ENCODE results near the gene GRIN2B. TPM values are rescaled to one million over a fixed set of nuclear protein-coding genes. Genes with fewer than 3 reads are reported as not detected.

The GRIN2B gene
- total and polyA plus RNA-seq, 4 donors, result 0.03 TPM; not detected in 2

- Histone ChIP-seq H3K36me3 (ENCODE audit: control insufficient read depth in 1 of 2, insufficient read depth in 2 of 2, low read length in 1 of 2) (no peaks in the 10 kb centered on the region), H3K9me3 (ENCODE audit: control insufficient read depth, low read length) (no peaks in the 10 kb centered on the region), H3K4me1 (ENCODE audit: control insufficient read depth in 1 of 2, insufficient read depth in 2 of 2, low read length in 2 of 2) (no peaks in the 10 kb centered on the region), H3K27me3 (ENCODE audit: control insufficient read depth in 1 of 2, insufficient read depth in 2 of 2, low read length in 1 of 2) (no peaks in the 10 kb centered on the region), H3K27ac (ENCODE audit: low read depth in 1 of 2, low read length in 2 of 2) (no peak overlapping the region), H3K4me3 (ENCODE audit: low read length in 2 of 2) (no peak overlapping the region)
- intact Hi-C loops (cut with DNase I), result no loop called here
- 64 to 71% methylated on average over 6 of the region's 6 CpGs for WGBS, 2 donors
- no peak for DNase-seq
- no peak for ATAC-seq (ENCODE audit: low FRiP score)
Observed at GRCh38 chr12:13947276-13947946, 34.0 kb downstream of the GRIN2B start.

DNA sequence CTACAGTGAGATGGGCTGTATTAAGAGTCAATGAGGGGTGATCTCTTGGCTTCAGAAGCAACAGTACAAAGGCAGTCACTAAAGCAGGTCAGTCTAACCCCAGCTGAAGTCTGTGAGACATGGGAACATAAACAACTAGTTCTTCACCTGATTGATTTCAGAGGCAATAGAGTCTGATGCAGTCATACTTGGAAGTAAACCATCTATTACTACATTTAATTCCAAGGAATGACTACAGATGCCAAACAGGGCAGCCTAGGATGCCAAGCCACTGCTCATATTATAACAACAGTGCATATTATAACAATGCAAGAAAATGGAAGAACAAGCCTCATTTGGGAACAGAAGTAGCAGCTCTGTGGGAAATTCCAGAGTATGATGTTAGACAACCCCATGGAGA lies 35.8 kb downstream of the GRIN2B start:
- H3K27me3 ChIP-seq (ENCODE audit: control insufficient read depth in 1 of 2, insufficient read depth in 2 of 2, low read length in 1 of 2), result no peaks in the 10 kb centered on the region
- no peaks in the 10 kb centered on the region for H3K36me3 ChIP-seq (ENCODE audit: control insufficient read depth in 1 of 2, insufficient read depth in 2 of 2, low read length in 1 of 2)
- no peaks in the 10 kb centered on the region for H3K4me1 ChIP-seq (ENCODE audit: control insufficient read depth in 1 of 2, insufficient read depth in 2 of 2, low read length in 2 of 2)
- ATAC-seq (ENCODE audit: low FRiP score) (no peak), DNase-seq (no peak)
- H3K4me3 ChIP-seq (ENCODE audit: low read length in 2 of 2), result no peak overlapping the region
- no peaks in the 10 kb centered on the region for H3K9me3 ChIP-seq (ENCODE audit: control insufficient read depth, low read length)
- intact Hi-C loops (cut with DNase I), result no loop called here
- H3K27ac ChIP-seq (ENCODE audit: low read depth in 1 of 2, low read length in 2 of 2), result no peak overlapping the region

DNA sequence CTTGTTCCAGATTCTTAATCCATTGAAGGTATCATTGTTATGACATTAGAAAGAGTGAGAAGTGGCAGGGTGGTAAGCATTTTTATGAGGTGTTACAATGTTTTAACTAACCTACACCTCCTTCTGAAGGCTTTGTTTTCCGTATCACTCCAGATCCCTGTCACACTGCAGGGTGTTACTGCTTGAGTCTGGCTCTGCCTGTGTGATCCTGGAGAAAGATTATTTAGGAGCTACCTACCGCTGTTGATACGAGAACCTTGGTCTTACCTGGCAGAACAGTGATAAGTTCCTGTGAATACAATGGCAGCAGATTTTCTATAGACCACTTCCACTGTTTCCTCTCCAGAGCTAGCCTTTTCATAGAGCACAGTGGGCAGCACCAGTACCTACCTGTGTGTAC lies 36.2 kb downstream of the GRIN2B start:
- WGBS, 2 donors, result 64 to 73% methylated on average over 3 of the region's 3 CpGs
- intact Hi-C loops (cut with DNase I), result no loop called here
- no peak overlapping the region for H3K27ac ChIP-seq (ENCODE audit: low read depth in 1 of 2, low read length in 2 of 2)
- ATAC-seq (ENCODE audit: low FRiP score) (no peak), DNase-seq (no peak)
- H3K4me3 ChIP-seq (ENCODE audit: low read length in 2 of 2), result no peak overlapping the region
- no peaks in the 10 kb centered on the region for H3K36me3 ChIP-seq (ENCODE audit: control insufficient read depth in 1 of 2, insufficient read depth in 2 of 2, low read length in 1 of 2)
- H3K27me3 ChIP-seq (ENCODE audit: control insufficient read depth in 1 of 2, insufficient read depth in 2 of 2, low read length in 1 of 2), result no peaks in the 10 kb centered on the region
- no peaks in the 10 kb centered on the region for H3K4me1 ChIP-seq (ENCODE audit: control insufficient read depth in 1 of 2, insufficient read depth in 2 of 2, low read length in 2 of 2)
- no peaks in the 10 kb centered on the region for H3K9me3 ChIP-seq (ENCODE audit: control insufficient read depth, low read length)

GRCh38 chr12:13942826-13943225 lies 38.6 kb downstream of the GRIN2B start:
- WGBS, 2 donors, result 26 to 36% methylated on average over 3 of the region's 3 CpGs
- DNase-seq (no peak), ATAC-seq (ENCODE audit: low FRiP score) (no peak)
- Histone ChIP-seq H3K4me3 (ENCODE audit: low read length in 2 of 2) (no peak overlapping the region), H3K4me1 (ENCODE audit: control insufficient read depth in 1 of 2, insufficient read depth in 2 of 2, low read length in 2 of 2) (no peaks in the 10 kb centered on the region), H3K9me3 (ENCODE audit: control insufficient read depth, low read length) (no peaks in the 10 kb centered on the region), H3K27me3 (ENCODE audit: control insufficient read depth in 1 of 2, insufficient read depth in 2 of 2, low read length in 1 of 2) (no peaks in the 10 kb centered on the region), H3K27ac (ENCODE audit: low read depth in 1 of 2, low read length in 2 of 2) (no peak overlapping the region), H3K36me3 (ENCODE audit: control insufficient read depth in 1 of 2, insufficient read depth in 2 of 2, low read length in 1 of 2) (no peaks in the 10 kb centered on the region)
- intact Hi-C loops (cut with DNase I), result no loop called here

DNA sequence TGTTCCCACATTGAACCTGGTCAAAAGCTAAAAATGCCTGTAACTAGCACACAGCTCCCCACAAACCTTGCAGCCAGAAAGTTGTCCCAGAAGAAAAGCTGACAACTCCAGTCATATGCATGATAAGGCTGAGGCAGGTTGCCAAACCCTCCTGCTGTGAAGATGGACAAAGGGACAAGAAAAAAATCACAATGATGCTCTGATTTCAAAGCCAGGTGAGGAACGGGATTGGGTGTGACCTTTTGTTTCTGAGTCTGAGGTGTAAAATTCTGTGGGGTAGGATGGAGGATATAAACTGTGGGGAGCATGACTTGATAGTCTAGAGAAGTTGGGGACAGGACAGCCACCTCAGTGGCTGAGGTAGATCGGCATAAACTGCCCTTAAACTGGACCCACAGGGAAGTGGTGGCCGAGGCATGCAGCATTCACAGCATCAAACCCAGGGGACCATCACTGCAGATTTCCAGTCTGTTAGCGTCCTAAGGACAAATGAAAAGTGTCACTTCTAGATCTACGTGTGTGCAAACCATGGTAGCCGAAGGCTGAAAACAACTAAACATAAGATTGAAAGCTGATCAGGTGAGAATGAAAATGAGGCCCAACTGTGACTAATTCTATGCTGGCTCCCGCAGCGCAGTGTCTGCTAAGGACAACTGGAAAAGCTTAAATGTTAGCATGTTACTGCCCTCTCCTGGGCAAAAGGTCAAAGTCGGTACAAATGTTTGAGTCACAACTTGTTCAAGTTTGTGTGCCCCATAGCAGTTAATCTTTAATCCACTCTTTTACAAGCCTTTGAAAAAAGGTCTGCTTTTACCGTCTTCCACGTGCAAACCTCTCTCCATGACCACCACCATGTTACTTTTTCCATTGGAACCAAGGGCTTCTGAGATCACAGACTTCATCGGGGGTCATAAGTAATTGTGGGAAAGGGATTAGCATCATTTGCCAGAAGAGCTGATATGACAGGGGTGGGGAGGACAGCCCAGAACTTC lies 39.8 kb downstream of the GRIN2B start:
- intact Hi-C loops (cut with DNase I), result no loop called here
- WGBS, 2 donors, result 16 to 18% methylated on average over 12 of the region's 12 CpGs
- Histone ChIP-seq H3K9me3 (ENCODE audit: control insufficient read depth, low read length) (no peaks in the 10 kb centered on the region), H3K4me3 (ENCODE audit: low read length in 2 of 2) (no peak overlapping the region), H3K27ac (ENCODE audit: low read depth in 1 of 2, low read length in 2 of 2) (no peak overlapping the region), H3K4me1 (ENCODE audit: control insufficient read depth in 1 of 2, insufficient read depth in 2 of 2, low read length in 2 of 2) (no peaks in the 10 kb centered on the region), H3K27me3 (ENCODE audit: control insufficient read depth in 1 of 2, insufficient read depth in 2 of 2, low read length in 1 of 2) (no peaks in the 10 kb centered on the region), H3K36me3 (ENCODE audit: control insufficient read depth in 1 of 2, insufficient read depth in 2 of 2, low read length in 1 of 2) (no peaks in the 10 kb centered on the region)
- ATAC-seq (ENCODE audit: low FRiP score) (no peak), DNase-seq (no peak)

DNA sequence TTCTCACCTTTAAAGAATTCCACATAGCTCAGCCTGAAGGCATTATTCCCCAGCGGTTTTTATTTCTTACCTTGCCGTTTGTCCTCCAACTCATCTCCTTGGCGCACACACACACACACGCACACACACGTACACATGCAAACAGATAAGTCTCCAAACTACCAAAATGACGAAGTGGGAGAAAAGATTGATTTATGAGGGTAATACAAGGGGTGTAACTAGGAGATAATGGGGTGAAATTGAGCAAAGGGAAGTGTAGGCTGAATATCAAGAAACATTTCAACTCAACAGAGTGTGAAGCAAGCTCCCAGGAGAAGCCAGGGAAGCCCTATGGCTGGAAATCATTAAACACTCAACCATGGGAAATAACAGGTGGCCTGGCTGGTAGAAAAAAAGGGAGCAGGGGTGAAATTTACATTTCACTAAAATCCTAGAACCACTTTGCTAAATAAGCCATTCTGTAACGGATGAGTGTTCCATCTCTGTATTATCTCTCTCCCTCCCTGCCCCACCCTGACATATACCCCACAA lies 41.0 kb downstream of the GRIN2B start:
- Histone ChIP-seq H3K9me3 (ENCODE audit: control insufficient read depth, low read length) (no peaks in the 10 kb centered on the region), H3K27me3 (ENCODE audit: control insufficient read depth in 1 of 2, insufficient read depth in 2 of 2, low read length in 1 of 2) (no peaks in the 10 kb centered on the region), H3K27ac (ENCODE audit: low read depth in 1 of 2, low read length in 2 of 2) (no peak overlapping the region), H3K4me1 (ENCODE audit: control insufficient read depth in 1 of 2, insufficient read depth in 2 of 2, low read length in 2 of 2) (no peaks in the 10 kb centered on the region), H3K4me3 (ENCODE audit: low read length in 2 of 2) (no peak overlapping the region), H3K36me3 (ENCODE audit: control insufficient read depth in 1 of 2, insufficient read depth in 2 of 2, low read length in 1 of 2) (no peaks in the 10 kb centered on the region)
- 81 to 84% methylated on average over 7 of the region's 7 CpGs for WGBS, 2 donors
- DNase-seq (no peak), ATAC-seq (ENCODE audit: low FRiP score) (no peak)
- intact Hi-C loops (cut with DNase I), result no loop called here

GRCh38 chr12:13937735-13938134 lies 43.7 kb downstream of the GRIN2B start:
- ATAC-seq (ENCODE audit: low FRiP score) (no peak), DNase-seq (no peak)
- Histone ChIP-seq H3K4me1 (ENCODE audit: control insufficient read depth in 1 of 2, insufficient read depth in 2 of 2, low read length in 2 of 2) (no peaks in the 10 kb centered on the region), H3K27me3 (ENCODE audit: control insufficient read depth in 1 of 2, insufficient read depth in 2 of 2, low read length in 1 of 2) (no peaks in the 10 kb centered on the region), H3K36me3 (ENCODE audit: control insufficient read depth in 1 of 2, insufficient read depth in 2 of 2, low read length in 1 of 2) (no peaks in the 10 kb centered on the region), H3K27ac (ENCODE audit: low read depth in 1 of 2, low read length in 2 of 2) (no peak overlapping the region), H3K4me3 (ENCODE audit: low read length in 2 of 2) (no peak overlapping the region), H3K9me3 (ENCODE audit: control insufficient read depth, low read length) (peaks cover 4% of the 10 kb centered on the region)
- WGBS, 2 donors, result 80 to 86% methylated on average over 2 of the region's 2 CpGs
- intact Hi-C loops (cut with DNase I), result no loop called here

- intact Hi-C loops (cut with DNase I), result no loop called here
- H3K9me3 ChIP-seq (ENCODE audit: control insufficient read depth, low read length), result peaks cover 4% of the 10 kb centered on the region
- H3K36me3 ChIP-seq (ENCODE audit: control insufficient read depth in 1 of 2, insufficient read depth in 2 of 2, low read length in 1 of 2), result no peaks in the 10 kb centered on the region
- no peaks in the 10 kb centered on the region for H3K27me3 ChIP-seq (ENCODE audit: control insufficient read depth in 1 of 2, insufficient read depth in 2 of 2, low read length in 1 of 2)
- ATAC-seq (ENCODE audit: low FRiP score) (no peak), DNase-seq (no peak)
- H3K27ac ChIP-seq (ENCODE audit: low read depth in 1 of 2, low read length in 2 of 2), result no peak overlapping the region
- no peaks in the 10 kb centered on the region for H3K4me1 ChIP-seq (ENCODE audit: control insufficient read depth in 1 of 2, insufficient read depth in 2 of 2, low read length in 2 of 2)
- no peak overlapping the region for H3K4me3 ChIP-seq (ENCODE audit: low read length in 2 of 2)
- WGBS, 2 donors, result 38 to 50% methylated on average over 2 of the region's 2 CpGs
Observed at GRCh38 chr12:13935169-13935568, 46.2 kb downstream of the GRIN2B start.

All from aorta (tissue), 5 donors.